CD14-positive monocyte (primary cell): ENCODE measurements around the gene GNG13. TPM values are rescaled to one million over a fixed set of nuclear protein-coding genes. Genes with fewer than 3 reads are reported as not detected.
"Not testable (repeated sequence)": the region's sequence is repeated elsewhere in the genome, so short reads cannot be mapped to it uniquely, and the experiment has no call there.

Experiments
- DNase-seq, 3 donors: peaks; one replicate each; pipeline ENCODE4 v3.0.0-alpha.2; 2011 to 2022
- H2AFZ ChIP-seq: 2 replicates; pipeline ENCODE4 v1.6.0; 2012; ENCODE audit warnings: mild to moderate bottlenecking, low read depth, low read length, inconsistent platforms; ENCODE audit not compliant: insufficient read depth, poor library complexity, severe bottlenecking
- H3K27ac ChIP-seq, 2 donors: 1 replicate in 1 of 2; 2 replicates in 1 of 2; pipeline ENCODE4 v1.5.1; 2012 to 2013; ENCODE audit warnings: low read length in 2 of 2, control low read depth in 1 of 2, inconsistent platforms in 1 of 2, low read depth in 1 of 2, mild to moderate bottlenecking in 1 of 2
- H3K27me3 ChIP-seq, 2 donors: one replicate each; pipeline versions ENCODE4 v1.6.0 to v1.6.1; 2011 to 2013; ENCODE audit warnings: low read length in 2 of 2; ENCODE audit not compliant: control insufficient read depth in 2 of 2, insufficient read depth in 2 of 2
- H3K36me3 ChIP-seq, 2 donors: replicated peaks in 1 of 2; 1 replicate in 1 of 2; 2 replicates in 1 of 2; pipeline versions ENCODE4 v1.5.1 to v1.6.1; 2012 to 2013; ENCODE audit warnings: low read length in 2 of 2, control low read depth in 1 of 2, inconsistent platforms in 1 of 2, mild to moderate bottlenecking in 1 of 2; ENCODE audit not compliant: insufficient read depth in 2 of 2, control insufficient read depth in 1 of 2
- H3K4me1 ChIP-seq, 2 donors: 1 replicate in 1 of 2; 2 replicates in 1 of 2; pipeline versions ENCODE4 v1.5.1 to v1.6.1; 2012 to 2013; ENCODE audit warnings: low read length in 2 of 2, control low read depth in 1 of 2, inconsistent platforms in 1 of 2, mild to moderate bottlenecking in 1 of 2, moderate library complexity in 1 of 2; ENCODE audit not compliant: insufficient read depth in 2 of 2, control insufficient read depth in 1 of 2
- H3K4me2 ChIP-seq: replicated peaks from 2 replicates; pipeline ENCODE3; 2012; ENCODE audit warnings: low read length, moderate library complexity, mild to moderate bottlenecking; ENCODE audit not compliant: poor library complexity, severe bottlenecking; ENCODE audit errors: extremely low read depth
- H3K4me3 ChIP-seq, 3 experiments: fragments of 200-600 bp in 1 of 3; sonication (generic) in 1 of 3; replicated peaks in 1 of 3; 1 replicate in 2 of 3; 2 replicates in 1 of 3; pipeline ENCODE4 v1.5.1; 2011 to 2013; ENCODE audit warnings: low read length in 3 of 3, mild to moderate bottlenecking in 3 of 3, control low read depth in 2 of 3, low read depth in 2 of 3, inconsistent platforms in 1 of 3, moderate library complexity in 1 of 3
- H3K79me2 ChIP-seq: 2 replicates; pipeline ENCODE4 v1.6.0; 2012; ENCODE audit warnings: mild to moderate bottlenecking, control low read depth, inconsistent platforms, low read length, moderate library complexity; ENCODE audit not compliant: insufficient read depth
- H3K9ac ChIP-seq: 2 replicates; pipeline ENCODE4 v1.6.0; 2017; ENCODE audit warnings: low read length, mild to moderate bottlenecking; ENCODE audit not compliant: insufficient read depth, poor library complexity, severe bottlenecking
- H3K9me3 ChIP-seq, 2 donors: replicated peaks in 1 of 2; 1 replicate in 1 of 2; 2 replicates in 1 of 2; pipeline versions ENCODE4 v1.5.1 to v1.6.1; 2012 to 2013; ENCODE audit warnings: low read length in 2 of 2, control low read depth in 1 of 2; ENCODE audit not compliant: control insufficient read depth in 1 of 2, insufficient read depth in 1 of 2
- H4K20me1 ChIP-seq: 2 replicates; pipeline ENCODE4 v1.6.0; 2012; ENCODE audit warnings: mild to moderate bottlenecking, low read length, control low read depth, moderate library complexity; ENCODE audit not compliant: insufficient read depth
- H3K27ac Mint-ChIP-seq, 7 donors: one replicate each; pipeline ENCODE4 v1.8.0; 2020; ENCODE audit warnings: mild to moderate bottlenecking in 7 of 7, mixed read lengths in 7 of 7, moderate library complexity in 6 of 7, inconsistent platforms in 2 of 7
- H3K27me3 Mint-ChIP-seq, 3 donors: one replicate each; pipeline ENCODE4 v1.8.0; 2021 to 2022; ENCODE audit warnings: low read depth in 3 of 3, mild to moderate bottlenecking in 3 of 3, mixed read lengths in 3 of 3, moderate library complexity in 3 of 3, inconsistent platforms in 1 of 3
- H3K36me3 Mint-ChIP-seq, 2 donors: one replicate each; pipeline ENCODE4 v1.8.0; 2020; ENCODE audit warnings: mixed read lengths in 2 of 2, inconsistent platforms in 1 of 2, mild to moderate bottlenecking in 1 of 2
- H3K4me1 Mint-ChIP-seq: one replicate; pipeline ENCODE4 v1.8.0; 2020; ENCODE audit warnings: mild to moderate bottlenecking, mixed read lengths
- H3K4me3 Mint-ChIP-seq, 2 donors: one replicate each; pipeline ENCODE4 v1.8.0; 2020; ENCODE audit warnings: mild to moderate bottlenecking in 2 of 2, mixed read lengths in 2 of 2, moderate library complexity in 1 of 2
- H3K9me3 Mint-ChIP-seq, 7 donors: one replicate each; pipeline ENCODE4 v1.8.0; 2020 to 2022; ENCODE audit warnings: mixed read lengths in 7 of 7, mild to moderate bottlenecking in 6 of 7, moderate library complexity in 6 of 7, inconsistent platforms in 2 of 7
- CTCF ChIP-seq: fragments of 200-600 bp; IDR thresholded peaks from one replicate; pipeline ENCODE4 v1.8.0; 2022; ENCODE audit warnings: antibody characterized with exemption, mild to moderate bottlenecking
- WGBS: methylation state at CpG from one replicate; pipeline ENCODE4 v1.1.5; 2013; ENCODE audit warnings: missing lambda C conversion rate; ENCODE audit not compliant: insufficient coverage; 5-methylcytosine and 5-hydroxymethylcytosine counted together
- intact Hi-C, 2 donors: fragments of 100-400 bp; cut with micrococcal nuclease; formaldehyde crosslinking; loops; one replicate each; pipeline versions ENCODE4 v1.15.0 to v1.15.1; 2023
- polyA plus RNA-seq, 3 donors: library from polyadenylated mRNA; depleted of rRNA in 1 of 3; unstranded in 2 of 3; stranded (reverse) in 1 of 3; fragments of 300-500 nt in 2 of 3; fragments of >200 nt in 1 of 3; fragmentation: Illumina TruSeq in 2 of 3; gene quantifications; 1 replicate in 2 of 3; 2 replicates in 1 of 3; pipeline ENCODE4 v1.2.3, GENCODE V29; 2012 to 2021

The GNG13 gene
- polyA plus RNA-seq, 3 donors = not detected

- H3K27ac ChIP-seq = no peak overlapping the region
- Mint-ChIP-seq H3K4me3 (peak overlapping the region in 1 of 2 donors; percentile 3), H3K27me3 (peaks cover 18 to 28% (median 23%) of the 10 kb centered on the region in 3 donors), H3K9me3 (peaks cover 0 to 9% (median 2%) of the 10 kb centered on the region in 7 donors), H3K4me1 (no peaks in the 10 kb centered on the region), H3K27ac (no peak overlapping the region), H3K36me3 (no peaks in the 10 kb centered on the region)
- no peak overlapping the region for H2AFZ ChIP-seq
- H3K4me1 ChIP-seq = no peaks in the 10 kb centered on the region
- peaks cover 0 to 15% of the 10 kb centered on the region in 2 donors for H3K9me3 ChIP-seq
- H4K20me1 ChIP-seq = no peaks in the 10 kb centered on the region
- H3K4me2 ChIP-seq = no peak overlapping the region
- H3K36me3 ChIP-seq = no peaks in the 10 kb centered on the region
- no peak for DNase-seq
- TF ChIP-seq CTCF = no peak
- intact Hi-C loops = loop anchor here in 1 of 2 donors (10.0 kb wide), 1 partner anchor 103 kb away; no protein-coding TSS in a partner anchor
- no peak overlapping the region for H3K9ac ChIP-seq
- no peaks in the 10 kb centered on the region for H3K79me2 ChIP-seq
- H3K27me3 ChIP-seq = peaks cover 9 to 31% of the 10 kb centered on the region in 2 donors
- 82% methylated on average over 8 of the region's 13 CpGs for WGBS
- no peak overlapping the region for H3K4me3 ChIP-seq
Measured at GRCh38 chr16:821751-822150, 21.2 kb upstream of the GNG13 start.

- Mint-ChIP-seq H3K36me3 (no peaks in the 10 kb centered on the region), H3K4me3 (peak overlapping the region in 1 of 2 donors; percentile 22), H3K4me1 (no peaks in the 10 kb centered on the region), H3K27ac (no peak overlapping the region), H3K9me3 (peaks cover 0 to 9% (median 2%) of the 10 kb centered on the region in 7 donors), H3K27me3 (peaks cover 23 to 30% (median 28%) of the 10 kb centered on the region in 3 donors)
- H3K9ac ChIP-seq = no peak overlapping the region
- no peak for DNase-seq
- H3K79me2 ChIP-seq = no peaks in the 10 kb centered on the region
- no peaks in the 10 kb centered on the region for H3K4me1 ChIP-seq
- no peak overlapping the region for H3K4me2 ChIP-seq
- H4K20me1 ChIP-seq = no peaks in the 10 kb centered on the region
- H2AFZ ChIP-seq = no peak overlapping the region
- intact Hi-C loops = loop anchor here in 1 of 2 donors (10.0 kb wide), 1 partner anchor 104 kb away; no protein-coding TSS in a partner anchor
- no peaks in the 10 kb centered on the region for H3K36me3 ChIP-seq
- TF ChIP-seq CTCF = no peak
- H3K4me3 ChIP-seq = no peak overlapping the region
- H3K27me3 ChIP-seq = peaks cover 9 to 38% of the 10 kb centered on the region in 2 donors
- peaks cover 0 to 15% of the 10 kb centered on the region in 2 donors for H3K9me3 ChIP-seq
- no peak overlapping the region for H3K27ac ChIP-seq
- 88% methylated on average over 9 of the region's 12 CpGs for WGBS
Measured at GRCh38 chr16:820748-821147, 20.2 kb upstream of the GNG13 start.

GRCh38 chr16:820044-820408, 19.5 kb upstream of the GNG13 start:
- not testable (repeated sequence) for H4K20me1 ChIP-seq, H3K4me1 ChIP-seq, H3K36me3 Mint-ChIP-seq, H3K27ac ChIP-seq, H3K4me1 Mint-ChIP-seq, H3K9ac ChIP-seq, DNase-seq, H3K4me2 ChIP-seq, H3K36me3 ChIP-seq, H3K79me2 ChIP-seq, H2AFZ ChIP-seq, H3K9me3 Mint-ChIP-seq, H3K4me3 ChIP-seq, H3K27ac Mint-ChIP-seq
- Histone ChIP-seq H3K9me3 (peaks cover 0 to 15% of the 10 kb centered on the region in 2 donors), H3K27me3 (peaks cover 9 to 40% of the 10 kb centered on the region in 2 donors)
- Mint-ChIP-seq H3K4me3 (peak overlapping the region in 1 of 2 donors; percentile 22), H3K27me3 (peaks cover 26 to 35% (median 32%) of the 10 kb centered on the region in 3 donors)
- 6% methylated on average over 3 of the region's 10 CpGs for WGBS
- intact Hi-C loops = loop anchor here in 1 of 2 donors (10.0 kb wide), 1 partner anchor 105 kb away; no protein-coding TSS in a partner anchor
